ENCODE measurements around the gene CLDN10. TPM values are rescaled to one million over a fixed set of nuclear protein-coding genes. Genes with fewer than 3 reads are reported as not detected.

CLDN10 gene
- total RNA-seq, 1 experiment from 2014 or later: not detected

- BruUV-seq (replicated peaks): no TSS peak
- H3K36me3 ChIP-seq (ENCODE audit: low read depth, low read length): no peaks in the 10 kb centered on the region
- no peak overlapping the region for H3K4me2 ChIP-seq (ENCODE audit: low read length)
- H3K4me1 ChIP-seq (ENCODE audit: insufficient read depth, low read length): no peaks in the 10 kb centered on the region
- DNase-seq (no peak), ATAC-seq (no peak)
- POLR2A ChIA-PET (ENCODE audit: unreplicated experiment): interaction anchor here (0.5 to 0.6 kb wide), 2 partner anchors 67 to 105 kb away, joined by 3 read pairs; no protein-coding TSS in a partner anchor
- H3K79me2 ChIP-seq (ENCODE audit: low read length): no peaks in the 10 kb centered on the region
- no peaks in the 10 kb centered on the region for H3K27me3 ChIP-seq (ENCODE audit: low read length)
- H3K4me3 ChIP-seq (ENCODE audit: low read length): no peak overlapping the region
- TF ChIP-seq CTCF (conservative IDR thresholded peaks at IDR 0.05; ENCODE audit: low read depth, low read length) (no peak), EZH2 (IDR thresholded peaks at IDR 0.05; ENCODE audit: low read length, unreplicated experiment) (no peak), EZH2phosphoT487 (IDR thresholded peaks at IDR 0.05; ENCODE audit: borderline replicate concordance, low read length) (no peak)
- H3K27ac ChIP-seq (ENCODE audit: low read length): no peak overlapping the region
- H4K20me1 ChIP-seq (ENCODE audit: low read length): no peaks in the 10 kb centered on the region
- H3K9ac ChIP-seq (ENCODE audit: low read length): no peak overlapping the region
- no peaks in the 10 kb centered on the region for H3K9me2 ChIP-seq (replicated peaks; ENCODE audit: low read length)
- no peaks in the 10 kb centered on the region for H3K9me3 ChIP-seq (ENCODE audit: low read length)
- intact Hi-C loops (cut with micrococcal nuclease): loop anchor here (5.0 to 10.0 kb wide), 2 partner anchors 86 to 361 kb away; no protein-coding TSS in a partner anchor
- H2AFZ ChIP-seq (ENCODE audit: low read length): no peak overlapping the region
- CTCF ChIA-PET: no interaction called here
- no peaks in the 10 kb centered on the region for H3F3A ChIP-seq (ENCODE audit: low read length, unreplicated experiment)
These were observed 68.4 kb downstream of the CLDN10 start for GRCh38 chr13:95620825-95621498.

- intact Hi-C loops (cut with micrococcal nuclease): loop anchor here (5.0 to 10.0 kb wide), 2 partner anchors 88 to 359 kb away; no protein-coding TSS in a partner anchor
- Histone ChIP-seq H3K4me2 (ENCODE audit: low read length) (no peak overlapping the region), H3K9me3 (ENCODE audit: low read length) (peaks cover 8% of the 10 kb centered on the region; the same call in 1 of the 2 replicates), H3K27ac (ENCODE audit: low read length) (no peak overlapping the region), H3K4me1 (ENCODE audit: insufficient read depth, low read length) (no peaks in the 10 kb centered on the region), H2AFZ (ENCODE audit: low read length) (no peak overlapping the region), H4K20me1 (ENCODE audit: low read length) (no peaks in the 10 kb centered on the region), H3K9ac (ENCODE audit: low read length) (no peak overlapping the region), H3K9me2 (replicated peaks; ENCODE audit: low read length) (no peaks in the 10 kb centered on the region), H3K4me3 (ENCODE audit: low read length) (no peak overlapping the region), H3K27me3 (ENCODE audit: low read length) (no peaks in the 10 kb centered on the region), H3F3A (ENCODE audit: low read length, unreplicated experiment) (no peaks in the 10 kb centered on the region), H3K79me2 (ENCODE audit: low read length) (no peaks in the 10 kb centered on the region), H3K36me3 (ENCODE audit: low read depth, low read length) (peaks cover 7% of the 10 kb centered on the region; the same call in 1 of the 2 replicates)
- ChIA-PET CTCF (interaction anchor here (1.3 to 2.0 kb wide), 2 partner anchors 38 to 211 kb away, joined by 22 read pairs; no protein-coding TSS in a partner anchor), POLR2A (ENCODE audit: unreplicated experiment) (no interaction called here)
- TF ChIP-seq CTCF (conservative IDR thresholded peaks at IDR 0.05; ENCODE audit: low read depth, low read length) (no peak), EZH2 (IDR thresholded peaks at IDR 0.05; ENCODE audit: low read length, unreplicated experiment) (no peak), EZH2phosphoT487 (IDR thresholded peaks at IDR 0.05; ENCODE audit: borderline replicate concordance, low read length) (no peak)
- DNase-seq (no peak), ATAC-seq (no peak)
- no TSS peak for BruUV-seq (replicated peaks)
These were observed 70.6 kb downstream of the CLDN10 start for GRCh38 chr13:95623141-95623540.

GRCh38 chr13:95624020-95624419 is 71.5 kb downstream of the CLDN10 start:
- Histone ChIP-seq H3K4me1 (ENCODE audit: insufficient read depth, low read length) (no peaks in the 10 kb centered on the region), H3K27me3 (ENCODE audit: low read length) (no peaks in the 10 kb centered on the region), H3K9ac (ENCODE audit: low read length) (no peak overlapping the region), H2AFZ (ENCODE audit: low read length) (no peak overlapping the region), H3K36me3 (ENCODE audit: low read depth, low read length) (peaks cover 7% of the 10 kb centered on the region; the same call in 1 of the 2 replicates), H3K4me2 (ENCODE audit: low read length) (no peak overlapping the region), H3K4me3 (ENCODE audit: low read length) (no peak overlapping the region), H3K27ac (ENCODE audit: low read length) (no peak overlapping the region), H4K20me1 (ENCODE audit: low read length) (no peaks in the 10 kb centered on the region), H3K9me2 (replicated peaks; ENCODE audit: low read length) (no peaks in the 10 kb centered on the region), H3F3A (ENCODE audit: low read length, unreplicated experiment) (no peaks in the 10 kb centered on the region), H3K9me3 (ENCODE audit: low read length) (peaks cover 8% of the 10 kb centered on the region; the same call in 1 of the 2 replicates), H3K79me2 (ENCODE audit: low read length) (no peaks in the 10 kb centered on the region)
- CTCF ChIA-PET: interaction anchor here (0.6 to 2.0 kb wide), 7 partner anchors 37 to 210 kb away, joined by 3 to 22 read pairs (median 4); no protein-coding TSS in a partner anchor
- intact Hi-C loops (cut with micrococcal nuclease): loop anchor here (1.0 to 10.0 kb wide), 4 partner anchors 37 to 358 kb away; no protein-coding TSS in a partner anchor
- peak; percentile 70 for ATAC-seq
- POLR2A ChIA-PET (ENCODE audit: unreplicated experiment): interaction anchor here (1.1 kb wide), 1 partner anchor 210 kb away, joined by 6 read pairs; no protein-coding TSS in a partner anchor
- TF ChIP-seq CTCF (conservative IDR thresholded peaks at IDR 0.05; ENCODE audit: low read depth, low read length) (peak; percentile 59), EZH2phosphoT487 (IDR thresholded peaks at IDR 0.05; ENCODE audit: borderline replicate concordance, low read length) (no peak), EZH2 (IDR thresholded peaks at IDR 0.05; ENCODE audit: low read length, unreplicated experiment) (no peak)
- BruUV-seq (replicated peaks): no TSS peak
- peak; percentile 58 for DNase-seq

Data from PC-3 (cell line).